Stimulated activated CD4-positive, alpha-beta T cell treated with anti-CD3 and anti-CD28 coated beads, Interleukin-12 subunit alpha, Interleukin-12 subunit beta, amount 100 ng/mL, for 4 hours (primary cell): ENCODE results near the gene MTERF4.

Experiments used
- DNase-seq: peaks from one replicate; pipeline ENCODE4 v3.0.0-alpha.2; 2020

MTERF4 gene

GRCh38 chr2:241132538-241133435 is 30.7 kb upstream of the MTERF4 start:
- DNase-seq = no peak

DNA sequence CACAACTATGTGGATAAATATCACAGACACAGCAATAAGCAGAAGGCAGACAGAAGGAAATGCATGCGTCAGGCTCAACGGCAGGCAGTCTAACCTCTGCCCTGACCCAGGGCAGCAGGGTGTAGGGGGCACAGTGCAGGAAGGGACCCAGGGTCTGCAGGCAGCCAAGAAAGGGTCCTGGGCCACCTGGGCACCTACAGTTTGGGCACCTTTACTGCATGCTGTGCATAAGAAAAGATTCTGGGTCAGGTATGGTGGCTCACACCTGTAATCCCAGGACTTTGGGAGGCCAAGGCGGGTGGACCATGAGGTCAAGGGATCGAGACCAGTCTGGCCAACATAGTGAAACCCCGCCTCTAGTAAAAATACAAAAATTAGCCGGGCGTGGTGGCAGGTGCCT is 29.4 kb upstream of the MTERF4 start:
- no peak for DNase-seq

GRCh38 chr2:241130316-241130715 is 28.2 kb upstream of the MTERF4 start:
- no peak for DNase-seq

GRCh38 chr2:241129086-241129871 is 27.2 kb upstream of the MTERF4 start:
- DNase-seq = no peak

DNA sequence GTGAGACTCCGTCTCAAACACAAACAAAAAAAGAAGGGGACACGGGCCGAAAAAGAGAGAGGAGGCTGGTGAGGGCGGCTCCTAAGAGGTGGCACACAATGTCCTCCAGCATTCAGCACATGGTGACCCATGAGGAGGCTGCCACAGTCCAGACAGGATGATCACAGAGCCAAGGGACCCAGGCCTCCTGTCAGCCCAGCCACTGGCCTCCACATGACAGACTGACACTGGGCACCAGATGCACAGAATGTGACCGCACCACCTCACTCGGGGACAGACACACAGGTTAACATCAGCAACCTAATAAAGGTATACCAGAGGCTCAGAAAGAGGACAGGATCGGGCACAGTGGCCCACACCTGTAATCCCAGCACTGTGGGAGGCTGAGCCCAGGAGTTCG is 26.2 kb upstream of the MTERF4 start:
- no peak for DNase-seq

DNA sequence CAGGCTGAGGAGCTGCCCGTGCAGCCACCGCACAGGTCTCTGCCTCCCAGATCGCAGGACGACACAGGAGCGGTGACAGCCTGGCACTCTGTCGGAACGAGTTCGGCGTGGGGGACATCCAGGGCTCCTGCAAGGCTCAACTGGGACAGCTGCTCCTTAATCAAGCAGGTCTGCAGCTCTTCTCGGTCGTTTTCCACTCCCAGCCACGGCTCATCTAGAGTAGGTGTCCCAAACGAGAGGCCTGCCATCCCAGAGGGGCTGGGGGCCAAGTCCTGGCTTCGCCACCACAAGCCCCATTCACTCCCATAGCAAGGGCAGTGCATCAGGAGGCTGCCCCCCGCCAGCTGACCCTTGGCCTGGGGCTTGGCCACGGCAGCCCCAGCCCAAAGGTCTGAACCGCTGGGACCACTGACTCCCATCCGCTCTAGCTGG is 24.7 kb upstream of the MTERF4 start:
- no peak for DNase-seq

DNA sequence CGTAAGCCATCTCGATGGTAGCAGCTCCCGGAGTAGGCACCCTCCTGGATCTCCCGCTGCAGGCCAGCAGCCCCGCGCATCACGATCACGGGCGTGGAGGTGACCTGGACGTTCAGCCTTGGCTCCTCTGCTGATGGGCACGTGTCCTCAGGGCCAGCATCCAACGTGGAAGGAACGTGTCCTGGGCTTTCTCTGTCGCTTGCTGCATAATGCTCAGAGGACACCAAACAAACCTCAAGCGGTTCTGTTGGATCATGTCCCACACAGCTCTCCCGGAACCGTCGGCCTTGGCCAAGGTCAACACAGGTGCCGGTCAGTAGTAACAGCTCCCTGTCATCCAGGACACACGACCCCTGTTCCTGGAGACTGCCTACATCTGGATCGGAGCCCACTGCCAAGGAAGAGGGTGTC is 24.1 kb upstream of the MTERF4 start:
- DNase-seq = no peak

GRCh38 chr2:241125626-241126025 is 23.5 kb upstream of the MTERF4 start:
- no peak for DNase-seq

DNA sequence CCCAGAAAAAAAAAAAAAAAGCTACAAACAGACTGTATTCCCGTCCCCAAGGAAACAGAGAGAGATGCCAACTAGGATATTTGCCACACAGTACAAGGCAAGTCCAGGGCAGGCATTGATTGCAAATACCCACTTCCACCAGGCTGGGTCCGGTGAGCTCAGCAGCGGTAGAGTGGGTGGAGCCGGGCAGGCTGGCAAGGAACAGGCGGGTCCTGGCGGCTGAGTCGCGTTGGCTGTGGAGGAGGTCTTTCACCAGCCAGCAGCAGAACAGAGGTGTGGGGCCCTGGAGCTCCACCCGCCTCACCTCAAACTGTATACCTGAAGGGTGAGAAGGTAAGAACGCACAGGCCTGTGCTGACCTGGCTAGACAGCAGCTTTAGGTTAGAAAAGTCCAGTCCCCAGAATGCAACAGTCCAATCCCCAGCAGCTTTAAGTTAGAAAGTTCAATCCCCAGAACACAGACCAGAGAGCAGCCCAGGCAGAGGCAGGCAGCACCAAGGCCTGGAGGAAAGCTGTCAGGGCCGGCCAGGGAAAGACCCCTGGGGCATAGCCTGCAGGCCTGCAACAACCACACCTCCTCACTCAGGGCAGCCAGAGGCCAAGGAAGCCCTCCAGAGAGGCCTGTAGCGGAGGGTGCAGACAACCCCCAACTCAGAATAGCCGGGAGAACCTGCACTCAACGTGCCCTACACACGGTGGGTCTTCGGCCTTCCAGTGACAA is 21.9 kb upstream of the MTERF4 start:
- DNase-seq = peak; percentile 45

GRCh38 chr2:241122376-241123002 is 20.4 kb upstream of the MTERF4 start:
- DNase-seq = no peak

DNA sequence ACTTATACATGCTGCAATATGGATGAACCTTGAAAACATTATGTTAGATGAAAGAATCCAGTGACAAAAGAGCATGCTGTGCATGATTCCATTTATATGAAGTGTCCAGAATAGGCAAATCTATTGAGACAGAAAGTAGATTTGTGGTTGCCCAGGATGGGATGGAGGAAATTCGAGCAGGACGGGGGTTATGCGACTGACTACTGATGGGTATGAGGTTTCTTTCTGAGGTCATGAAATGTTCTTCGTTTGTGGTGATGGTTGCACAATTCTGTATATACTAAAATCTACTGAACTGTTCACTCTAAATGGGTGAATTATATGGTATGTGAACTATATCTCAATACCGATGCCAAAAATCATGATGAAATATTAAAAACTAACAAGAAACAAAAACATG is 18.9 kb upstream of the MTERF4 start:
- DNase-seq = no peak

DNA sequence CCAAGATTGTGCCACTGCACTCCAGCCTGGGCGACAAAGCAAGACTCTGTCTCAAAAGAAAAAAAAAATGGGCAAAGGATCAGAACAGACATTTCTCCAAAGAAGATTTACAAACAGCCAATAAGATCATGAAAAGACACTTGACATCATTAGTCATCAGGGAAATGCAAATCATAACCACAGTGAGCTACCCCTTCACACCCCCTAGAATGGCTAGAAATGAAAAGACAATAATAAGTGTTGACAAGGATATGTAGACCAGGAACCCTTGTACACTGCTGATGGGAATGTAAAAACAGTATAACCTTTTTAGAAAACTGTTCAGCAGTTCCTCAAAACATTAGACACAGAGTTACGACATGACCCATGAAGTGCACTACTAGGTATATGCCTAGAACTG is 18.4 kb upstream of the MTERF4 start:
- DNase-seq = no peak

- no peak for DNase-seq
These were observed 16.8 kb upstream of the MTERF4 start for GRCh38 chr2:241118737-241119505.

- DNase-seq = no peak
These were observed 14.8 kb upstream of the MTERF4 start for GRCh38 chr2:241116606-241117560.

DNA sequence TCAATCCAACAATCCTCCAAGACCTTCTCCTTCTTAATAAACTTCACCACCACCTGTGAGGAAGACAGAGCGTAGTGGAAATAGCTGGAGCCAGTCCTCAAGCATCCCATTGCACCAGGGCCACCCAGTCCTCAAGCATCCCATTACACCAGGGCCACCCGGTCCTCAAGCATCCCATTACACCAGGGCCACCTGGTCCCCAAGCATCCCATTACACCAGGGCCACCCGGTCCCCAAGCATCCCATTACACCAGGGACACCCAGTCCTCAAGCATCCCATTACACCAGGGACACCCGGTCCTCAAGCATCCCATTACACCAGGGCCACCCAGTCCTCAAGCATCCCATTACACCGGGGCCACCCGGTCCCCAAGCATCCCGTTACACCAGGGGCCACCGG is 13.3 kb upstream of the MTERF4 start:
- DNase-seq = no peak

DNA sequence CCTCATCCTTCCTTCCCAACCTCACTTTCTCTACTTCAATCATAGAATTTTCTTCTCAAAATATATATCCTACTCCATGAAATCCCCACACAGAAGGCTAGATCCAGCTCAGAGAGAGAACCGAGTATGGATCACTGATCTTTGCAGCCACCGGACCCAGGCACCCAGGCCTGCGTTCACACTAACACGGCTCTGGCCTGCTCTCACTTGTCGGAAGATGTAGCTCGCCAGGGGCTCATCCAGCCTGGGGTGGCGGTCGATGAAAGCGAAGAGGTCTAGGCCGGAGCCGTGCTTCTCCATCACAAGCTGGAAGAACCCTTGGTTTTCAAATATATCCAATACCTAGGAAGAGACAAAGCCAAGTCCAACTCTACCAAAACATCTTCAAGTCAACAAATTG is 12.7 kb upstream of the MTERF4 start:
- no peak for DNase-seq

DNA sequence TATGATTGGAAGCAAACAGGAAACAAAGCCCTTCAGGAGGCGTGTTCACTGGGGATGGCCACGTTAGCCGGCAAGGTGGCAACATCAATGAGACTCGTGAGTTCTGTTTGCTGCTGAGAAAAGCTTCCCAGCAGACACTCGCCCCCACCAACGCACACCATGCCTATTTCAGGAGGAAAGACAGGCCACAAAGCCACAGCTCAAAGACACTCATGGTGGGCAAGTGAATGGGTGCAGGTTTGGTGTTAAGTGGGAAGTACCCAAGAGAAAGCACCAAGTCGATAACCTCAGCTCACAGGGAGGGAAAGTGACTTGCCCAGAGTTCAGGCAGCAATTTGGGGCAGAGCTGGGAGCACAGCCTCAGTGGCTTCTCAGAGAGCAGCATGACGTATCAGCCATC is 10.5 kb upstream of the MTERF4 start:
- no peak for DNase-seq

- no peak for DNase-seq
These were observed 10.0 kb upstream of the MTERF4 start for GRCh38 chr2:241112046-241112445.

DNA sequence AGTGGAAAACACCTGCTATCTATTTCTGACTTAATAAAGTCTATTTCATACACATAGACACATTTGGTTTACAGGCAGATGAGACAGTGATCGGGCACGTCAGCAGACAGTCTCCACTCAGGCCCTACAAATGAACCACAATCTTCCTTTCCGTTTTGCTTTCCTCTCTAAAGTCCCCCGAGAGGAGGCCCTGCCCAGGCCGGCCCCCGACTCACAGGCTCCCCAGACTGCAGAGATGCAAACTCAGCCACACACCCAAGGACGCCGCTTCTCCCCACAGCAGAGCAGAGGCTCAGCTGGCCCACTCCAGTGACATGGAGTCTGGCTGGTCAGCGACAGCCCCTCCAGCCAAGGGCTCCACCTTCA is 9.3 kb upstream of the MTERF4 start:
- no peak for DNase-seq

DNA sequence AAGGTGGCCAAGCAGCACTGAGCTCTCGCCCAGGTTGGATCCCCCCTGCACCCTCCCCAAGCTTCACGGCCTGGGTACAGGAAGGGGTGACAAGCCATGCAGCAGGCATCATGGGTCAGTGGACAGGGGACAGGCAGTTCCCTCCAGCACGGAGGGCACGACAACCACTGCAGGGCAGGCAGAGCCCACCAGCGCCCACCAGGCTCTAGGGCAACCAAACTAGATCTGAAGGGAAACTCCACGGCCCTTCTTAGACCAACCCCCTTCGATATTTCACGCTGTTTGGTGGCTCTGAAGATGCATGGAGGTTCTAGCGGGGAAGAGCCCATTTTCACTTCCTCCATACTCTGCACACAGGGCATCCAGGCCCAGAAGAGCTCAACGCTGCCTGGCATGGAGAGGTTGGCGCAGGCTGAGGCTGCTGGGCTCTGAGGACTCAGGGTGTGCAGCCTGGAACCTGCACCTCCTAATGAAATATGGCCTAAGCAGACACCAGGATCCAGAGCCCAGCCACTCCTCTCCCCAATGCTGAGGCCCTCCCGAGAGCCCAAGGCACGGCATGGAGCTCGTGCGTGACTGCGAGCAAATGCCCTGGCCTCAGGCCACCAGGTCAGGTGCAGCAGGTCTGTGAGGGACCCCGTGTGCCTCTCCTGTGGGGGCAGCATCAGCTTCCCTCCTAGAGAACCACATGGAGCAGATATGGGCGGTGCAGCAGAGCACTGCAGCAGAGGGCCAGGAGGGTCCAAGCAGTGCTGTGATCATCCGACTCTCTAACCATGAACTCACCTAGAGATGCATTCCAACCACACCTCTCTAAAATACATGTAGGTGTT is 8.7 kb upstream of the MTERF4 start:
- no peak for DNase-seq
